Ramos (cell line): Measurements from ENCODE around the gene TCIRG1.

Experiments
- in situ Hi-C: fragments of 300-500 bp; cut with MboI; formaldehyde crosslinking; loops from one replicate; pipeline ENCODE4 v1.14.3; 2022; ENCODE audit warnings: low sequenced_read_pairs; ENCODE audit not compliant: unreplicated experiment

TCIRG1 gene

DNA sequence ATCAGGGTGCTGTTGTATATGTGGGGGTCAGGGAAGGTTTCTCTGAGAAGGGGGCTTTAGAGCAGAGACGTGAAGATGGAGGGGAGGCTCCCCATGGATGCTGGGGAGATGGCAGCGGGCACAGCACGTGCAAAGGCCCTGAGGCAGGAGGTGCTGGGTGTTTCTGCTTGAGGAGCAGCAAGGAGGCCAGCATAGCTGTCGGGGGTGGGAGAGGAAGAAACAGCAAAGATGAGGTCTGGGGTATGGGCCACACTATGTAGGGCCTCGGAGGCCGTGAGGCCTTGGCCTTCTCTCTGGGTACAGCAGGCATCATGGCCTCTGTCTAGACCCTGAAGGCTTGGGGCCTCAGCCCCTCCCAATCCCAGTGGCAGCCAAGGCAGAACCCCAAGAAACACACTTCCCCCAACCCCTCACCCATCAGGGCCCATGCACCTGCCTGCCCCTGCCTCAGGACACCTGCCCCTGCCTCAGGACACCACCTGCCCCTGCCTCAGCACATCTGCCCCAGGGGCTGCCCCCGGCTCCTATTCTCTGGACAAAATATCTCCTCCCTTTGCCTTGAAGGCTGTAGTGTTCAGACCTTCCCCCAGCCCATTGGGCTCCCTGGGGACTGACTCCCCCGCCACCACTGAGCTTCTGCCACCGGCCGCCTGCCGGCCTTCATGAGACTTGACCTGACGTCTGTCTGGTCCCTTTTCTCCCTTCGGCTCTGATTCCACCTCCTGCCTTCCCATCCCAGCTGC lies 22.5 kb upstream of the TCIRG1 start:
- in situ Hi-C loops, result no loop called here

DNA sequence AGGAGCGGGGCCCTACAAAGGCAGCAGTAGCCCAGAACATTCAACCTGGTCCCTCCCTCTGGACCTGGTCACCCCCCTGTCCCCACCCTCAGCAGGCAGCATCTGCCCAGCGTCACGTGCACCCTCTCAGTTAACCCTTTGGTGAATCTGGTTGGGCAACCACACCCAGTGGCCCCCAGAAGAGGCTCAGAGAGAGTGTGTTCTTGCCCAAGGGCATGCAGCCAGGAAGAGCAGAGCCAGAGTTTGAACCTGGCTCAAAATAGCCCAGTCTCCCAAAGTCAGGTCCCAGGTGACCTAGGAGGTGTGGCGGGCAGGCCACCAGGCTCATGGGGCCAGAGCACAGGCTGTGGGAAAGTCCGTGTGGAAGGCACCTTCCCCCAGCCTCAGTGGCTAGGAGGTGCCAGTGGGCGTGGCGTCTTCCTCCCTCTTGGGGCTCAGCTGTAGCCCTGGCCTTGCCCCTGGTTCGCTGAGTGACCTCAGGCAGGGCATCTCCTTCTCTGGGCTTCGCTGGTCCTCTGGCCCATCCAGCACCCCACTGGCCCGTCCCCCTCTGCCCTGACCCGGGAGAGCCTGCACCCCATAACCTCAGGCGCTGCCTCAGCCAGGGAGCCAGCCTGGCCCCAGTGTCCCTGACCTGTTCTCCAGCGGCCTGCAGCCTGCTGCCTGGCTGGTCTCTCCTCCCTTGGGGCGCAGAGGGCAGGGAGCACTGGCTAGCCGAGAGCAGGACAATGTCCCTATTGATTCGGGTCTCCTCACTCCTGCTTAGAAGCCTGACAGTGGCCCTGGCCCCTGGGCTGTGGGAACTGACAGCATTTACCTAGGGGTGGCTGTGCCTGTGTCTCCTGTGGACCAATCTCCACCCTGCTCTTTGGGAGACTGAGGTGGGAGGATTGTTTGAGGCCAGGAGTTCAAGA lies 21.7 kb upstream of the TCIRG1 start:
- in situ Hi-C loops, result no loop called here

DNA sequence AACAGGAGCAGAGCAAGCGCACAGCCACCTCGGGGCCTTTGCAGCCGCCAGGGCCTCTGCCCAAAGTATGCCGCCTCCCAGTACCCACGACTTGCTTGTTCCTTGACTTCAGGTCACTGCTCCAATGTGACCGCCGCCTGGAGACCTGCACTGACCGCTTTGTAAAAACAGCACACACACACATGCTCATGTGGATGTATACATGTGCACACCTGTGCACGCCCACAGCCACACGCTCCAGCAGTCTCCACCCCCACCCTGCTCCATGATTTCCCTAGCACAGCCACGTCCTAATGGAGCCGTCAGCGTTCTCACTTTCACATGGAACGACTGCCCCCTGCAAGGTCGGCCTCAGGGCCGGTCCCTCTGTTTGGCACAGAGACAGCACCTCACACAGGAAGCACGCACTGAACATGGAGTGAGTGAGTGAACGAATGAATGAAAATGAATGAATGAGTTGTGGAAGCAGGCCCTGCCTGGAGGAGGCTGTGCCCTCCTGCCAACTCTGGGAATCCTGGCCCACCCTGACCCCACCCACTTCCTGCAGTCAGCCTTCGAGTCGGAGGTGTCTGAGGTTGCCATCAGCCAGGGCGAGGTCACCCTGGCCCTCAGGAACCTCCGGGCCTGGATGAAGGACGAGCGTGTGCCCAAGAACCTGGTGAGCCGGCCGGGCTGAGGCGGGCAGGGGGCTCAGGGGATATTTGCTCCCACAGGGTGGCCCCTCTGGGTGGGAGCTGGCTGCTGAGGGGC lies 20.7 kb upstream of the TCIRG1 start:
- in situ Hi-C loops, result no loop called here

DNA sequence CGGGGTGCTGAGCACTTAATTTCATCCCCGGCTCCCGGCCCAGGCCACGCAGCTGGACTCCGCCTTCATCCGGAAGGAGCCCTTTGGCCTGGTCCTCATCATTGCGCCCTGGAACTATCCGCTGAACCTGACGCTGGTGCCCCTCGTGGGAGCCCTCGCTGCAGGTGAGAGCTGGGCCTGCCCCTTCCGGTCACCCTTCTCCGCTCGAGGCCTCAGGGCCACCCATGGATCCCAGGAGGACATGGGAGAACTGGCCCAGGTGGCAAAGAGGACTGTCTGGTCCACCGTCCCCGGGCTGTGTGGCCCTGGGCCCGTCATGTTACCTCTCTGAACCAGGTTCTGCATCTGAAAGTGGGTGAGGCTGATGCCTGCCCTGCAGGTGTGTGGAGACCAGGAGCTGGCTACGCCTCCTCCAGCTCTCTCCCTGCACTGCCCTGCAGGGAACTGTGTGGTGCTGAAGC lies 20.1 kb upstream of the TCIRG1 start:
- in situ Hi-C loops, result no loop called here

DNA sequence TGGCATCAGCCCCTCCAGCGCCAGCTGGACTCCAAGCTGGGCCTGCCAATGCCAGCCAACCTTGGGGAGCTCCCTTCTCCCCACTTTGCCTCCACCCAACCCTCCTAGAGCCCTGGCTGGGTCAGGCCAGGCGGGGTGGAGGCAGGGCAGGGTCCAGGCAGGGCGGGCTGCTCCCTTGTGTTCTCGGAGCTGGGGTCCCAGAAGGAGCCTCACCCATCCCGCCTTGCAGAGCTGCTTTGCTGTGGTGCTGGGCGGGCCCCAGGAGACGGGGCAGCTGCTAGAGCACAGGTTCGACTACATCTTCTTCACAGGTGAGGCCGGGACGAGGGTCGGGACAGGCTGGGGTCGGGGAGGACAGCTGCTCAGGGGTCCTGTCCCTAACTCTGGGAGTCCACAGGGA lies 19.3 kb upstream of the TCIRG1 start:
- in situ Hi-C loops, result no loop called here

DNA sequence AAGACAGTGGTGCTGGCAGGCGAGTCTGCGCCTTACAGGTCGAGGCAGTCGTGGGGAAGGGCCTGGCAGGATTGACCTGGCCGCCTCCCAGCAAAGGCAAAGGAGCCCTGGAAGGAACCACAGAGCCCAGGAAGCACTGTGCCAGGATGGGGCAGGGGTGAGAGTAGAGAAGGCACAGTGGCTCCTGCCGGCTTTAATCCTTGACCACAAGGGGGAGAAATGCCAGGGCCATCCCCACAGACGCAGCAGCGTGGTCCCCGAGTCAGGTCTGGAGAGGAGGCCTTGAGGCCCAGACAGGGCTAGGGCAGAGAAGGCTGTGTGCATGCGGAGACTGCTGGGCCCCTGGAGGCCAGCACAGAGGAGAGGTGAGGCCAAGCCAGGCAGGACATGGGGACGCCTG lies 18.2 kb upstream of the TCIRG1 start:
- in situ Hi-C loops, result no loop called here

DNA sequence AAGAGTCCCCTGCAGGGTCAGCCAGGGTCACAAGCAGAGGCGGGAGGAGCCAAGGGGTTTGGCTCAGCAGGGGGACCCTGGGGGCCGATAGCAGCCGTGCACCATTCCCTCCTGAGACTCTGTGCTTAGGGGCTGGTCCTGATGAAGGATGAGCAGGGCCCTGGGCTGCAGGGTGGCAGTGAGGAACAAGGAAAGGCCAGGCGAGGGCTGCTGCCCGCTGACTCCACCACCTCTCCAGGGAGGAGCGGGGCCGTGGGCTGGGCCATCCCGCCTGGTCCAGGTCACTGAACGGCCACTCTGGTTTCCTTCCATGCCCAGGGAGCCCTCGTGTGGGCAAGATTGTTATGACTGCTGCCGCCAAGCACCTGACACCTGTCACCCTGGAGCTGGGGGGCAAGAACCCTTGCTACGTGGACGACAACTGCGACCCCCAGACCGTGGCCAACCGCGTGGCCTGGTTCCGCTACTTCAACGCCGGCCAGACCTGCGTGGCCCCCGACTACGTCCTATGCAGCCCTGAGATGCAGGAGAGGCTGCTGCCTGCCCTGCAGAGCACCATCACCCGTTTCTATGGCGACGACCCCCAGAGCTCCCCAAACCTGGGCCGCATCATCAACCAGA lies 17.5 kb upstream of the TCIRG1 start:
- in situ Hi-C loops, result no loop called here

DNA sequence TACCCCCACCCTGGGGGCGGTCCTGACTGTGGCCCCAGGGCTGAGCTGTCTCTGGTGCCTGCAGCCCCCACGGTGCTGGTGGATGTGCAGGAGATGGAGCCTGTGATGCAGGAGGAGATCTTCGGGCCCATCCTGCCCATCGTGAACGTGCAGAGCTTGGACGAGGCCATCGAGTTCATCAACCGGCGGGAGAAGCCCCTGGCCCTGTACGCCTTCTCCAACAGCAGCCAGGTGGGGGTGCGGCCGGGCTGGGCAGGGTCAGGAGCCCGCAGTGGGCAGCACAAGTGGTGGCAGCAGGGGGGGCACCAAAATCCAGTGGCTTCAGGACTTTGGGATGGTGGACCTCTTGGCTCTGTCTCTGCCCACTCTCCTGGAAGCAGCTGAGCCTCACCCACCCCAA lies 16.3 kb upstream of the TCIRG1 start:
- in situ Hi-C loops, result no loop called here

DNA sequence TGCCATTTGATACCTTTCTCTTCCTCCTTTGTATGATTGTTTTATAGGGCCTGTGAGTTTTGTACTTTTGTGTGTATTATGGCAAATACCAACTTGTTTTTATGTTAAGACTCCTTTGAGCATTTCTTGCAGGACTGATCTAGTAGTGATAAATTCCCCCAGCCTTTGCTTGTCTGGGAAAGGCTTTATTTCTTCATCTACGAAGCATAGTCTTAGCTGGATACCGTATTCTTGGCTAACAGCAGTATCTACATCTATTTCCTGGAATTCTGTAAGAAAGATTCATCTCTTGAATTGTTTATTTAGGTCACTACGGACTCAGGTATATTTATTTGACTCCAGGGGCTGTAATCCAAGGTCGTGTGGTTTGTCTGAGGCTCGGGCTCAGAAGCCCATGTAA lies 14.3 kb upstream of the TCIRG1 start:
- in situ Hi-C loops, result no loop called here

DNA sequence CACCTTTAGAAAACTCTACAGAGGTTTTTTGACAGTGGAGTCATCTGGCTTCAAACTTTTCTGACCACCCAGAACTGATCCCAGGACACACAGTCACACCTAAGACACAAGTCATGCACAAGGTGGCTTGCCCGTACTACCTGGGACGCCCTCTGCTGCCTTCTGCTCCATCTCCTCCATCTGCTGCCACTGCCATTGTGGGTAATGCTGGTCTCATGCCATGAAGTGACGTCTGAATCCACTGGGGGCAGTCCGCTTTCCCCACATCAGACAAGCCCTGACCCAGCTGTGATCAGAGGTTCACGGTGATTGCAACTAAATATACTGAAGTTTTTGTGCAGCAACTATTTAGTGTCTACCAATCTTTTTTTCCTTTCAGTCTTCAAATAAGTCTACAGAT lies 13.8 kb upstream of the TCIRG1 start:
- in situ Hi-C loops, result no loop called here

DNA sequence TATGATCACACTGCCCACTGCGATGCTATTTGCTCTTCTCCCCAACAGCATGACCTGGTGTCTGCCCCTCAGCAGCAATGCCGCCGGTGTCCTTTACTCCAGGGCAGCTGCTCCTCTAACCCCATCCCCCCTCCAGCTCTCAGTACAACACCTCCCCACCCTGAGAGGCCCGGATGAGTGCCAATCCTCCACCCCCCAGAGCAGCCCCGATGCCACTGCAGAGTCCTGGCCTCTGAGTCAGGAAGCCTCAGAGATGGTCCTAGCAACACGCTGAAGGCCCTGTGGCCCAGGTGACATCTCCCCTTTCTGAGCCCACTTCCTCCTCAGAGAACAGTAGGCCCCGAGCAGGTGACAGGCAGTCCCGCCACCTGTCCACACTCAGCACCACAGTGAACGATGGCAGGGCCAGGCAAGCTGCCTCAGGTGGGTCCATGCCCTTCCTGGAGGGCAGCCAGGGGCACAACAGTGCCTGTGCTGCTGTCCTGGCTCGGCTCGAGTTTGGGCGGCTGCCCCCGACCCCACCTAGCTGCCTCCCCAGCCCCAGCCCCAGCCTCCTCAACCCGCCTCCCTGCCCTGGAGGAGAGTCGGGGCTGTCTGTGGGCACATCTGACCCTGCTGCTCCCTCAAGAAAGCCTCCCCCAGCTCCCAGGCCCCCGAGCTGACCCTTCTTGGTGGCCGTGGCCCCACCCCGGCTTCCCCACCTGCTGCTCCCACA lies 12.3 kb upstream of the TCIRG1 start:
- in situ Hi-C loops, result no loop called here

DNA sequence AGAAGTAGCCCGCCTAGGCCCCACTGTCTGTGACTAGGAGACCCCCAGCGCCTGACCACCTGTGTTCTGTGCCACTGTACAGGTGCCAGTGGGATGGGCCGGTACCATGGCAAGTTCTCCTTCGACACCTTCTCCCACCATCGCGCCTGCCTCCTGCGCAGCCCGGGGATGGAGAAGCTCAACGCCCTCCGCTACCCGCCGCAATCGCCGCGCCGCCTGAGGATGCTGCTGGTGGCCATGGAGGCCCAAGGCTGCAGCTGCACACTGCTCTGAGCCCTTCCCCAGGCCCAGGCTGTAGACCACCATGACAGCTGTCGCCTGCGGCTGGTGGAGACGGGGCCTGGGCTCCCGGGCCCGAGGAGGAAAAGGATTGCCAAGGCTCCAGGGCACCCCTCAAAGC lies 11.2 kb upstream of the TCIRG1 start:
- in situ Hi-C loops, result no loop called here

DNA sequence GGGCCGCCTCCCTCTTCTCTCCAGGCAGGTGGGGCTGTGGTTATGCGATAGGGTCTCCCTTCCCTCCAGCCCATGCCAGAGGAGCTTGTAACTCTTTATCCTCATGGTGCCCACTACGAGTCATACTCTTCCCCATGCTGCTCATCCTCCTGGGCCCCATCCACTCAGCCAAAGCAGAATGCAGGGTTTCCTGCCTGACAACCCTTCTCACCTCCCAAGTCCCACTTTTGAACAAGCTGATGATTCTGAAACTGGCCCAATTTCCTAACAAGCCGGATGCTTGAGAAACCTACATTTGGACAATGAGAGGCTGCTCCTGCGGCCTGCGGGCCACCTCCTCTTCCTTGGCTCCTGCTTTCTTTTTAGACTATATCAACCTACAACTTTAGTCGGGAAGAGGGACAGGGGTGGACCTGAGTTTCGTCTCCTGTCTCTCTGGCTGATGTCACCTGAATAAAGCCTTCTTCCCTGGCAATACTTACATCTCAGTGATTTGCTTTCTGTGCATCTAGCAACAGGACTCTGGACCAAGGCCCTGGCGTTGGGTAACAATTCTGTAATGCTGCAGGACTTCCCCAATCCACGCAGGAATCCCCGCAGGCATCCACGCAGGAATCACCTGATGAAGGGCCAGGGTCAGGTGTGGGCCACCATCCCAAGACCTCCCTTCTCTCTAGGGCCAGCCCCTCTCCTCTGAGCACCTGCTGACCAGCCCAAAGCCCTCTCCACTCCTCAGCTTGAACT lies 9.9 kb upstream of the TCIRG1 start:
- in situ Hi-C loops, result no loop called here

DNA sequence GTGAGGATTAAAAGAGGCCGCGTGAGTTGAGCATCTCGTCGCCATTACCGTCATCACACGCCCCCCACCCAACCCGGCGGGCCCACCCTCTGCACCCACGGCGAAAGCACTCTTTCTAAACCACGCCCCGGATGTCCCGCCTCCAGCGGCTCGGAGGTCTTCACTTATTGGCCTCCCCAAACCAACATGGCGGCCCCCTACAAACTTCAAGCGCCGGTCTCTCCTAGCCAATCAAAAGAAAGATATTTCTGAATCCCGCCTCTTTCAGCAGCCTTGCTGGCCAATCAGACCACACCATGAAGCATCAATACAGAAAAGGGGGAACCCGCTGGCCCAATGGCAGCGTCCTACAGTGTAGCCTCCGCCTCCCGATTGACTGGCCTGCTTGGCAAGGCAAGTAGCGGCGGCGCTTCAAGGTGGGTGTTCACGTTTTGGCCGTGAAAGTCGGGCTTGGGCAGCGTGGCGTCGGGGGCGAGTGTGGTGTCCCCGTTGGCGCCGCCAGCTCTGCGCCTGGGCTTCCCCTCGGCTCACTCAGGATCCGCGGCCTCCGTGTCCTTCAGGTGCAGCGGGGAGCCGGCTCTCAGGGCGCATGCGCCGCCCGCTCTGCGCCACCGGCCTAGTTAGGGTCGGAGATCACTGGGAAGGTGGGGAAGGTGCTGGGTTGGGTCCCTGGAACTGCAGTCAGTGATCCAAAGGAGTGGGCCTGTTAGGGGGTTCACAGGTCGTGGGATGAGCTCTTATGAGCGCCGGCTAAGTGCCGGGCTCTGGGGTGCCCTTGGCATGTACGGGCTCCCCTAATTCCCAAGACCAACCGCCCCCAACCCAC lies 8.3 kb upstream of the TCIRG1 start, which contains the start of gene NDUFS8:
NDUFS8 (plus strand) TSS at position 364 of the 826 bp plus-strand sequence. CDS start 1,471 bp downstream, outside the sequence.
- in situ Hi-C loops, result no loop called here

DNA sequence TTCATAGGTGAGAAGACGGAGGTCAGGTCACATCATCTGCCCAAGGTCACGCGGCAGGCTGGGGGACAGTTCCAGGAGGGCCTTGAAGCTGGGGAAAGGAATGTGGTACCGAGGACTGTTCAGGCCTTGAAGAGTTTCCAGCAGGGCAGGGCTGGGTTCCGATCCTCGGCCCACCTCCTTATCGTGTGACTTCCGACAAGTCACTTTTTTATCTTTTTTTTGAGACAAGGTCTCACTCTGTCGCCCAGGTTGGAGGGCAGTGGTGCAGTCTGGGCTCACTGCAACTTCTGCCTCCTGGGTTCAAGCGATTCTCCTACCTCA lies 7.7 kb upstream of the TCIRG1 start:
- in situ Hi-C loops, result no loop called here

DNA sequence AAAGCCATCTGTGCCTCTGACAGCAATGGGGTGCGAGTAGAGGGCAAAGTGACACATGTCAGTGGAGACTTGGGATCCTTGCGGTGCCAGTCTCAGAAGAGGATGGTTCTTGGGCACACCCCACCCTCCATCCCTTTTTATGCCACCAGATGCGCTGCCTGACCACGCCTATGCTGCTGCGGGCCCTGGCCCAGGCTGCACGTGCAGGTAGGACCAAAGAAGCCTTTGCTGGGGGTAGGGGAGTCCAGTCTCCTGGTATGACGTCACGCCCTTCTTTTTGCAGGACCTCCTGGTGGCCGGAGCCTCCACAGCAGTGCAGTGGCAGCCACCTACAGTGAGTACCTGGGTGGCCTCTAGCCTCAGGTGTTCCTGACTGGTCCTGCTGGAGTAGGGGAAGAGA lies 6.8 kb upstream of the TCIRG1 start:
- in situ Hi-C loops, result no loop called here

DNA sequence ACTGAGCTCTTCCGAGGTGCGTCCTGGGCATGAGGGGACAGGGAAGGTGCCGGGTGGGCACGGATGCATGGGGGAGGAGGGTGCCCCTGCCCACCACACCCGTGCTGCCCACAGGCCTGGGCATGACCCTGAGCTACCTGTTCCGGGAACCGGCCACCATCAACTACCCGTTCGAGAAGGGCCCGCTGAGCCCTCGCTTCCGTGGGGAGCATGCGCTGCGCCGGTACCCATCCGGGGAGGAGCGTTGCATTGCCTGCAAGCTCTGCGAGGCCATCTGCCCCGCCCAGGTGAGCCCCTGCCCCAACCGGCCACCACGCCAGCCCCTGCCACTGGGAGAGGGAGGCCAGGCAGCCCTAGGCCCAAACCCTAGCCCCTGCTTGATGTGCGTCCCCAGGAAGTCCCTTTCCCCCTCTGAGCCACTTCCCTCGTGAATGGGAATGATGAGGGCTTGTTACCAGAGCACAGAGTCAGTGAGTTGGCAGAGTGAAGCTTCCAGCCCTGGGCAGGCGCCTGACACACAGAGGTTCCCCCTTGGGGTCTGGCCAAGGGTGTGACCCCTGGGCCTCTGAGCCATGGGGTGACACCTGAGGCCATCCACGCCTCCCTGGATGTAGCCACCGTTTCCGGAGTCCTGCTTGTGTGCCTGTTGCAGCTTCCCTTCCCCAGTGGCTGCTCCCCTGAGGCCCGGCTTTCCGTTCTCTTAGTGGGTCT lies 5.7 kb upstream of the TCIRG1 start:
- in situ Hi-C loops, result no loop called here

DNA sequence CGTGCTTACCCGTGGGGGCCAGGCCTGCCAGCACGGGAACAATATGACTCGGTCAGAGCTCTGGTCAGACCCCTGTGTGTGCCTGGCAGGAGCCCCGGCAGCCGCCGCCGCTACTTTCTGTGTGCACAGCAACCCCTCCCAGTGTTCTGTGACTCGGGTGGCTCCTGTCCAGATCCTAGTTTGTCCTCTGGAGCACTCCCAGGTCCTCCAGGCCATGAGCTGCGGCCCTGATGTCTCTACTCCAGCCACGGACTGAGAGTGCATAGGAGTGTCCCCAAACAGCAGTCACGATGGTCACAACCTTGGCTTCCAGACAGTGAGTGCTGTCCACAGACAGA lies 5.1 kb upstream of the TCIRG1 start:
- in situ Hi-C loops, result no loop called here
